ENCODE data around the gene SLC66A2. TPM values are rescaled to one million over a fixed set of nuclear protein-coding genes. Genes with fewer than 3 reads are reported as not detected.
"Not testable (repeated sequence)": the region's sequence is repeated elsewhere in the genome, so short reads cannot be mapped to it uniquely, and the experiment has no call there.

The SLC66A2 gene
- polyA plus RNA-seq (2013, experiment 1 of 2), result 5.5 TPM
- 5.6 TPM for polyA plus RNA-seq (2013, experiment 2 of 2)

- Histone ChIP-seq H3K79me1 (ENCODE audit: low read length) (no peaks in the 10 kb centered on the region), H3K79me2 (ENCODE audit: control insufficient read depth, insufficient read depth, low read length) (no peaks in the 10 kb centered on the region), H2BK15ac (replicated peaks; ENCODE audit: low read depth) (no peak within 1 kb of the TSS), H3K4me2 (ENCODE audit: low read length) (peak within 1 kb of the TSS; percentile 66), H3K4me1 (ENCODE audit: control insufficient read depth, low read depth, low read length) (no peaks in the 10 kb centered on the region), H3K23ac (ENCODE audit: low read length) (peak within 1 kb of the TSS; percentile 66), H3K4ac (ENCODE audit: low read depth, low read length) (peak within 1 kb of the TSS; percentile 88), H2AK5ac (ENCODE audit: low read length) (no peak within 1 kb of the TSS), H4K8ac (ENCODE audit: low read depth, low read length) (no peak within 1 kb of the TSS), H3K4me3 (ENCODE audit: low read length) (peak within 1 kb of the TSS; percentile 32), H3K27me3 (ENCODE audit: insufficient read depth, low read length, poor library complexity) (peaks cover 11% of the 10 kb centered on the region), H2BK5ac (ENCODE audit: low read length) (no peak within 1 kb of the TSS), H3K36me3 (ENCODE audit: control insufficient read depth, insufficient read depth, low read length) (no peaks in the 10 kb centered on the region), H3K18ac (ENCODE audit: low read length) (peak within 1 kb of the TSS; percentile 72), H3K27ac (ENCODE audit: low read depth, low read length) (no peak within 1 kb of the TSS), H4K5ac (ENCODE audit: low read length) (no peak within 1 kb of the TSS), H3K56ac (ENCODE audit: low read length) (peak within 1 kb of the TSS; percentile 74), H2BK120ac (ENCODE audit: low read depth, low read length) (no peak within 1 kb of the TSS), H3K9ac (ENCODE audit: low read length) (peak within 1 kb of the TSS; percentile 67)
- no CpG with 5 or more reads among the region's 126 CpGs for WGBS (ENCODE audit: extremely low coverage, insufficient coverage, low lambda C conversion rate)
- peak; percentile 80 for DNase-seq
These were observed at the start of gene SLC66A2 for GRCh38 chr18:79951545-79952455. SLC66A2 (minus strand) TSS chr18:79951653; CDS start chr18:79950926, 727 bp downstream.

GRCh38 chr18:80000877-80001276, 49.4 kb upstream of the SLC66A2 start:
- no peak overlapping the region for H3K27ac ChIP-seq (ENCODE audit: low read depth, low read length)
- H3K27me3 ChIP-seq (ENCODE audit: insufficient read depth, low read length, poor library complexity), result no peaks in the 10 kb centered on the region
- H3K23ac ChIP-seq (ENCODE audit: low read length), result no peak overlapping the region
- no peak overlapping the region for H2BK5ac ChIP-seq (ENCODE audit: low read length)
- H3K56ac ChIP-seq (ENCODE audit: low read length), result no peak overlapping the region
- no peak overlapping the region for H2BK120ac ChIP-seq (ENCODE audit: low read depth, low read length)
- no peak overlapping the region for H3K18ac ChIP-seq (ENCODE audit: low read length)
- H3K4me1 ChIP-seq (ENCODE audit: control insufficient read depth, low read depth, low read length), result no peaks in the 10 kb centered on the region
- DNase-seq, result no peak
- no peak overlapping the region for H2BK15ac ChIP-seq (replicated peaks; ENCODE audit: low read depth)
- H3K9ac ChIP-seq (ENCODE audit: low read length), result no peak overlapping the region
- no peak overlapping the region for H4K8ac ChIP-seq (ENCODE audit: low read depth, low read length)
- H3K36me3 ChIP-seq (ENCODE audit: control insufficient read depth, insufficient read depth, low read length), result no peaks in the 10 kb centered on the region
- no peak overlapping the region for H3K4ac ChIP-seq (ENCODE audit: low read depth, low read length)
- no peak overlapping the region for H2AK5ac ChIP-seq (ENCODE audit: low read length)
- no CpG with 5 or more reads among the region's 3 CpGs for whole genome bisulfite sequencing (ENCODE audit: extremely low coverage, insufficient coverage, low lambda C conversion rate)
- no peak overlapping the region for H3K4me3 ChIP-seq (ENCODE audit: low read length)
- no peaks in the 10 kb centered on the region for H3K79me2 ChIP-seq (ENCODE audit: control insufficient read depth, insufficient read depth, low read length)
- no peak overlapping the region for H4K5ac ChIP-seq (ENCODE audit: low read length)
- H3K79me1 ChIP-seq (ENCODE audit: low read length), result no peaks in the 10 kb centered on the region
- H3K4me2 ChIP-seq (ENCODE audit: low read length), result no peak overlapping the region

GRCh38 chr18:79999701-80000100, 48.2 kb upstream of the SLC66A2 start:
- not testable (repeated sequence) for H2BK120ac ChIP-seq (ENCODE audit: low read depth, low read length); H2BK5ac ChIP-seq (ENCODE audit: low read length)
- whole genome bisulfite sequencing (ENCODE audit: extremely low coverage, insufficient coverage, low lambda C conversion rate), result no CpG with 5 or more reads among the region's 2 CpGs

GRCh38 chr18:79991494-79991893, 40.0 kb upstream of the SLC66A2 start:
- H4K8ac ChIP-seq (ENCODE audit: low read depth, low read length), result no peak overlapping the region
- H3K79me2 ChIP-seq (ENCODE audit: control insufficient read depth, insufficient read depth, low read length), result peaks cover 16% of the 10 kb centered on the region
- H2AK5ac ChIP-seq (ENCODE audit: low read length), result no peak overlapping the region
- no peak overlapping the region for H2BK120ac ChIP-seq (ENCODE audit: low read depth, low read length)
- H3K56ac ChIP-seq (ENCODE audit: low read length), result no peak overlapping the region
- H3K9ac ChIP-seq (ENCODE audit: low read length), result no peak overlapping the region
- no peaks in the 10 kb centered on the region for H3K27me3 ChIP-seq (ENCODE audit: insufficient read depth, low read length, poor library complexity)
- no peak overlapping the region for H2BK15ac ChIP-seq (replicated peaks; ENCODE audit: low read depth)
- no peak overlapping the region for H3K27ac ChIP-seq (ENCODE audit: low read depth, low read length)
- DNase-seq, result no peak
- no peak overlapping the region for H4K5ac ChIP-seq (ENCODE audit: low read length)
- no peaks in the 10 kb centered on the region for H3K36me3 ChIP-seq (ENCODE audit: control insufficient read depth, insufficient read depth, low read length)
- H3K4me3 ChIP-seq (ENCODE audit: low read length), result no peak overlapping the region
- no peak overlapping the region for H3K4me2 ChIP-seq (ENCODE audit: low read length)
- H3K23ac ChIP-seq (ENCODE audit: low read length), result no peak overlapping the region
- no peak overlapping the region for H2BK5ac ChIP-seq (ENCODE audit: low read length)
- no peaks in the 10 kb centered on the region for H3K4me1 ChIP-seq (ENCODE audit: control insufficient read depth, low read depth, low read length)
- H3K4ac ChIP-seq (ENCODE audit: low read depth, low read length), result no peak overlapping the region
- H3K18ac ChIP-seq (ENCODE audit: low read length), result no peak overlapping the region
- no CpG with 5 or more reads among the region's 2 CpGs for WGBS (ENCODE audit: extremely low coverage, insufficient coverage, low lambda C conversion rate)
- H3K79me1 ChIP-seq (ENCODE audit: low read length), result peaks cover 1% of the 10 kb centered on the region

More at GRCh38 chr18:79999701-80000100, 48.2 kb upstream of the SLC66A2 start:
- DNase-seq; H3K79me1 ChIP-seq (ENCODE audit: low read length); H3K9ac ChIP-seq (ENCODE audit: low read length); H3K79me2 ChIP-seq (ENCODE audit: control insufficient read depth, insufficient read depth, low read length); H2AK5ac ChIP-seq (ENCODE audit: low read length); H3K4me1 ChIP-seq (ENCODE audit: control insufficient read depth, low read depth, low read length); H3K27ac ChIP-seq (ENCODE audit: low read depth, low read length); H3K27me3 ChIP-seq (ENCODE audit: insufficient read depth, low read length, poor library complexity); H2BK15ac ChIP-seq (replicated peaks; ENCODE audit: low read depth); H3K36me3 ChIP-seq (ENCODE audit: control insufficient read depth, insufficient read depth, low read length); H3K4me3 ChIP-seq (ENCODE audit: low read length); H3K4me2 ChIP-seq (ENCODE audit: low read length); H3K18ac ChIP-seq (ENCODE audit: low read length); H4K8ac ChIP-seq (ENCODE audit: low read depth, low read length); H3K23ac ChIP-seq (ENCODE audit: low read length); H4K5ac ChIP-seq (ENCODE audit: low read length); H3K56ac ChIP-seq (ENCODE audit: low read length); H3K4ac ChIP-seq (ENCODE audit: low read depth, low read length): not testable (repeated sequence)

- no CpG with 5 or more reads among the region's 14 CpGs for WGBS (ENCODE audit: extremely low coverage, insufficient coverage, low lambda C conversion rate)
- no peaks in the 10 kb centered on the region for H3K4me1 ChIP-seq (ENCODE audit: control insufficient read depth, low read depth, low read length)
- peaks cover 2% of the 10 kb centered on the region for H3K79me1 ChIP-seq (ENCODE audit: low read length)
- peak overlapping the region; percentile 42 for H4K8ac ChIP-seq (ENCODE audit: low read depth, low read length)
- H3K56ac ChIP-seq (ENCODE audit: low read length), result peak overlapping the region; percentile 99
- no peaks in the 10 kb centered on the region for H3K36me3 ChIP-seq (ENCODE audit: control insufficient read depth, insufficient read depth, low read length)
- H3K9ac ChIP-seq (ENCODE audit: low read length), result peak overlapping the region; percentile 90
- H2AK5ac ChIP-seq (ENCODE audit: low read length), result no peak overlapping the region
- H2BK5ac ChIP-seq (ENCODE audit: low read length), result no peak overlapping the region
- H3K27me3 ChIP-seq (ENCODE audit: insufficient read depth, low read length, poor library complexity), result no peaks in the 10 kb centered on the region
- no peak overlapping the region for H3K27ac ChIP-seq (ENCODE audit: low read depth, low read length)
- DNase-seq, result no peak
- H3K79me2 ChIP-seq (ENCODE audit: control insufficient read depth, insufficient read depth, low read length), result peaks cover 39% of the 10 kb centered on the region
- H3K4ac ChIP-seq (ENCODE audit: low read depth, low read length), result peak overlapping the region; percentile 22
- no peak overlapping the region for H2BK120ac ChIP-seq (ENCODE audit: low read depth, low read length)
- H3K18ac ChIP-seq (ENCODE audit: low read length), result no peak overlapping the region
- no peak overlapping the region for H2BK15ac ChIP-seq (replicated peaks; ENCODE audit: low read depth)
- no peak overlapping the region for H4K5ac ChIP-seq (ENCODE audit: low read length)
- peak overlapping the region; percentile 58 for H3K4me3 ChIP-seq (ENCODE audit: low read length)
- H3K23ac ChIP-seq (ENCODE audit: low read length), result no peak overlapping the region
- H3K4me2 ChIP-seq (ENCODE audit: low read length), result peak overlapping the region; percentile 81
These were observed 37.7 kb upstream of the SLC66A2 start for GRCh38 chr18:79989195-79989497.

Measured in mesendoderm (in vitro differentiated cells).